OCI-LY3 (cell line): Measurements from ENCODE around the gene SYNDIG1.

ENCODE experiments used
- CTCF ChIP-seq: fragments of 200-600, 300-600 bp; sonication (generic); IDR thresholded peaks from 2 replicates; pipeline ENCODE4 v1.5.1; 2014; ENCODE audit warnings: antibody characterized with exemption, low read length, low read depth
- EZH2phosphoT487 ChIP-seq: fragments of 200-600 bp; shearing (Covaris generic); IDR thresholded peaks from 2 replicates; pipeline ENCODE4 v1.6.1; 2018; ENCODE audit warnings: antibody characterized with exemption, mixed run types, low read depth

DNA sequence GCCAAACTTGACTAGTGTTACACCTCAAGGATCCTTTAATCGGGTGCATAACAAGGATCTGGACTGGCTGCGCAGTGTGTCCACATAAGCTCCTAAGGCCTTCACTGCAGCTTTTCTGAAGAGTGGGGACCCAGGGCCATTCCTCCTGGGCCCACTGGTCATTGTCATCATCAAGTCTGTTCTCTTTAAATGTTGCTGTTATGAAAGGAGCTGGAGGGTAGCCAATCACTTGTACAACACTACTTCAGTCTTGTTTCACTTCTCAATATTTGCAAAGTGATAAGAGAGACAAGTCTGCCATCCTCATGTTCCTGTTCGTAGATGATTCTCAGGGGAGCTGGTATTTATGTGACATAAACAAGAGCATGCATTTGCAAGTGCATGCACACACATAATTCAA, 149.8 kb downstream of the SYNDIG1 start:
- TF ChIP-seq CTCF (no peak), EZH2phosphoT487 (no peak)
